ENCODE results near the gene DOCK9. TPM values are rescaled to one million over a fixed set of nuclear protein-coding genes. Genes with fewer than 3 reads are reported as not detected.

Gene DOCK9
- total and polyA plus RNA-seq, 2 donors (not counting 3 experiments of a cell fraction or from before 2014, with no cell fraction given) = 147 to 323 TPM

GRCh38 chr13:98775844-98776598 is 201.8 kb downstream of the DOCK9 start:
- BruUV-seq (replicated peaks) = no TSS peak
- Histone ChIP-seq H3K36me3 (ENCODE audit: control insufficient read depth in 2 of 2, extremely low read depth in 1 of 2, insufficient read depth in 2 of 2, low read length in 2 of 2) (no peaks in the 10 kb centered on the region), H3K9me3 (replicated peaks; ENCODE audit: control insufficient read depth, insufficient read depth, low read length) (no peaks in the 10 kb centered on the region), H3K27me3 (ENCODE audit: control insufficient read depth in 2 of 2, insufficient read depth in 2 of 2, low read length in 2 of 2) (peaks cover 4 to 6% of the 10 kb centered on the region in 2 experiments), H3K4me1 (ENCODE audit: control insufficient read depth, extremely low read depth, insufficient read depth, low read length) (peaks cover 3% of the 10 kb centered on the region), H3K4me2 (ENCODE audit: insufficient read depth, low read length) (no peak overlapping the region), H3K9ac (replicated peaks; ENCODE audit: extremely low read depth, insufficient read depth, low read length) (no peak overlapping the region), H3K4me3 (replicated peaks in 1 of 3; ENCODE audit: insufficient read depth in 1 of 3, low read depth in 1 of 3, low read length in 3 of 3) (no peak overlapping the region), H3K9me1 (replicated peaks; ENCODE audit: control insufficient read depth, extremely low read depth, insufficient read depth, low read length) (no peaks in the 10 kb centered on the region), H2AFZ (ENCODE audit: low read depth, low read length) (no peak overlapping the region), H4K20me1 (replicated peaks; ENCODE audit: control insufficient read depth, extremely low read depth, insufficient read depth, low read length) (no peaks in the 10 kb centered on the region), H3K27ac (ENCODE audit: insufficient read depth, low read depth, low read length) (no peak overlapping the region), H3K79me2 (ENCODE audit: control insufficient read depth, insufficient read depth, low read length) (no peaks in the 10 kb centered on the region)
- intact Hi-C loops (cut with micrococcal nuclease) (no loop called here), dilution Hi-C loops (cut with MboI; ENCODE audit: extremely low pct_ligation_motif_present, low sequenced_read_pairs) (no loop called here)
- no peak for DNase-seq (ENCODE audit: low read depth, low spot score)
- CTCF ChIA-PET = interaction anchor here (1.3 kb wide), 1 partner anchor 10 kb away, joined by 3 read pairs; no protein-coding TSS in a partner anchor
- POLR2A ChIA-PET = no interaction called here
- TF ChIP-seq POLR2A (IDR thresholded peaks at IDR 0.05; ENCODE audit: low read depth, low read length) (no peak), POLR2AphosphoS5 (IDR thresholded peaks at IDR 0.05; ENCODE audit: insufficient read depth, low read depth, low read length) (no peak), GATA2 (IDR thresholded peaks at IDR 0.05; ENCODE audit: insufficient read depth, insufficient read length, low read depth, low read length) (no peak), EZH2 (IDR thresholded peaks at IDR 0.05; ENCODE audit: borderline replicate concordance, low read depth, low read length, severe bottlenecking) (no peak), JUN (IDR thresholded peaks at IDR 0.05; ENCODE audit: borderline replicate concordance, insufficient read depth, insufficient read length, low read depth) (no peak), CTCF (IDR thresholded peaks at IDR 0.05; ENCODE audit: extremely low read depth in 1 of 2, insufficient read depth in 1 of 2, low read depth in 1 of 2, low read length in 2 of 2) (no peak), MAX (IDR thresholded peaks at IDR 0.05; ENCODE audit: insufficient read depth, insufficient read length) (no peak), FOS (IDR thresholded peaks at IDR 0.05; ENCODE audit: borderline replicate concordance, insufficient read depth, low read length) (no peak), MYC (IDR thresholded peaks at IDR 0.05; ENCODE audit: low read depth, low read length) (no peak)
- FAIRE-seq = no peak

Measured in endothelial cell of umbilical vein (primary cell).